A549 (cell line): ENCODE results near the gene VAPB. TPM values are rescaled to one million over a fixed set of nuclear protein-coding genes. Genes with fewer than 3 reads are reported as not detected.

Experiments
- ATAC-seq, 2 experiments: fragments of 200-7000 bp in 1 of 2; fragments of >200 bp in 1 of 2; cut with Nextera tagmentation in 1 of 2; cut with Tn5 transposase in 1 of 2; 3 replicates each; pipeline versions ENCODE4 v1.8.0 to v1.9.1; 2018 to 2020; ENCODE audit warnings: mild to moderate bottlenecking in 1 of 2, moderate library complexity in 1 of 2
- CTCF ChIA-PET: fragments of 300-600 bp; sonication (Branson Sonifier 250); formaldehyde crosslinking; extraction: SDS; loops from one replicate; lab custom pipeline; 2021; ENCODE audit warnings: antibody characterized with exemption, inconsistent platforms; lab: Yijun Ruan, JAX
- POLR2A ChIA-PET: fragments of 350-600 bp; formaldehyde crosslinking; extraction: SDS; loops from one replicate; lab custom pipeline; 2021; ENCODE audit warnings: antibody characterized with exemption, inconsistent platforms; lab: Yijun Ruan, JAX
- DNase-seq, 2 experiments: peaks; one replicate each; pipeline versions ENCODE4 v3.0.0 to v3.0.0-alpha.2; 2011 to 2016; ENCODE audit warnings: low read depth in 1 of 2, low spot score in 1 of 2
- FAIRE-seq: peaks from 2 replicates; lab custom pipeline; 2011; peaks lifted over from hg19 to GRCh38; lab: Jason Lieb, UNC
- H3K27ac ChIP-seq, 2 experiments: fragments of >200 bp; sonication (Bioruptor Twin); formaldehyde crosslinking; 3 replicates each; pipeline ENCODE4 v1.5.1; 2016 to 2017
- H3K4me1 ChIP-seq: fragments of >200 bp; sonication (Bioruptor Twin); formaldehyde crosslinking; 3 replicates; pipeline ENCODE4 v1.6.1; 2016
- H3K4me2 ChIP-seq: fragments of >200 bp; sonication (Bioruptor Twin); formaldehyde crosslinking; 3 replicates; pipeline ENCODE4 v1.6.1; 2016
- H3K4me3 ChIP-seq: fragments of >200 bp; sonication (Bioruptor Twin); formaldehyde crosslinking; 3 replicates; pipeline ENCODE4 v1.5.1; 2016
- H3K9me3 ChIP-seq: fragments of >200 bp; sonication (Bioruptor Twin); formaldehyde crosslinking; 3 replicates; pipeline ENCODE4 v1.6.1; 2016
- ATOH8 ChIP-seq: fragments of 250-450 bp; sonication (Bioruptor Pico); IDR thresholded peaks from 2 replicates; pipeline ENCODE4 v1.5.0; 2020; ENCODE audit warnings: low read depth, mild to moderate bottlenecking, moderate library complexity
- CBX2 ChIP-seq: fragments of 200-600 bp; sonication (generic); IDR thresholded peaks from 2 replicates; pipeline ENCODE4 v1.6.1; 2016; ENCODE audit warnings: low read depth, mild to moderate bottlenecking, borderline replicate concordance
- CEBPB ChIP-seq, 2 experiments: fragments of >200 bp in 1 of 2; sonication (Bioruptor Twin) in 1 of 2; formaldehyde crosslinking in 1 of 2; IDR thresholded peaks; 2 replicates each; pipeline ENCODE4 v1.6.1; 2012 to 2016
- CHD2 ChIP-seq: fragments of 150-350 bp; IDR thresholded peaks from 2 replicates; pipeline ENCODE4 v1.6.1; 2014; ENCODE audit warnings: low read length; ENCODE audit not compliant: partially characterized antibody
- CTCF ChIP-seq: fragments of >200 bp; sonication (Bioruptor Twin); formaldehyde crosslinking; IDR thresholded peaks from 3 replicates; pipeline ENCODE4 v1.5.1; 2016
- EHF ChIP-seq: fragments of 250-450 bp; sonication (Bioruptor Pico); IDR thresholded peaks from 2 replicates; pipeline ENCODE4 v1.5.0; 2020; ENCODE audit warnings: mild to moderate bottlenecking
- FOXS1 ChIP-seq: fragments of 250-450 bp; sonication (Bioruptor Pico); IDR thresholded peaks from 2 replicates; pipeline ENCODE4 v1.5.0; 2020; ENCODE audit warnings: mild to moderate bottlenecking, moderate library complexity
- HOXA7 ChIP-seq: fragments of 250-450 bp; sonication (Bioruptor Pico); IDR thresholded peaks from 2 replicates; pipeline ENCODE4 v1.5.0; 2020; ENCODE audit warnings: mild to moderate bottlenecking, moderate library complexity
- HOXB13 ChIP-seq: fragments of 250-450 bp; sonication (Bioruptor Pico); IDR thresholded peaks from 2 replicates; pipeline ENCODE4 v1.5.0; 2020; ENCODE audit warnings: low read depth, mild to moderate bottlenecking, moderate library complexity
- HOXB5 ChIP-seq: fragments of 250-450 bp; sonication (Bioruptor Pico); IDR thresholded peaks from 2 replicates; pipeline ENCODE4 v1.5.0; 2020; ENCODE audit warnings: mild to moderate bottlenecking, moderate library complexity
- JUN ChIP-seq, 2 experiments: fragments of >200 bp; sonication (Bioruptor Twin); formaldehyde crosslinking; IDR thresholded peaks; 2 replicates in 1 of 2; 3 replicates in 1 of 2; pipeline ENCODE4 v1.6.1; 2016 to 2017
- KDM5A ChIP-seq: fragments of 200-600 bp; sonication (generic); IDR thresholded peaks from 2 replicates; pipeline ENCODE4 v1.6.1; 2016; ENCODE audit warnings: antibody characterized with exemption, mild to moderate bottlenecking
- MAFK ChIP-seq: fragments of 450-650 bp; IDR thresholded peaks from 2 replicates; pipeline ENCODE4 v1.6.1; 2014; ENCODE audit not compliant: partially characterized antibody
- MAX ChIP-seq: IDR thresholded peaks from 2 replicates; pipeline ENCODE4 v1.6.1; 2012
- MAZ ChIP-seq: fragments of 150-350 bp; IDR thresholded peaks from 2 replicates; pipeline ENCODE4 v1.6.1; 2014; ENCODE audit warnings: antibody characterized with exemption, low read depth, low read length, borderline replicate concordance
- MYC ChIP-seq: IDR thresholded peaks from 2 replicates; pipeline ENCODE4 v1.6.1; 2012; ENCODE audit warnings: mild to moderate bottlenecking, inconsistent platforms, low read length, improper control_type of control experiment, borderline replicate concordance
- PBX3 ChIP-seq: IDR thresholded peaks from 2 replicates; pipeline ENCODE4 v1.6.1; 2012
- RARB ChIP-seq: fragments of 250-450 bp; sonication (Bioruptor Pico); IDR thresholded peaks from 2 replicates; pipeline ENCODE4 v1.8.0; 2021; ENCODE audit warnings: mild to moderate bottlenecking, moderate library complexity
- RCOR1 ChIP-seq: fragments of 150-350 bp; IDR thresholded peaks from 2 replicates; pipeline ENCODE4 v1.6.1; 2014; ENCODE audit warnings: antibody characterized with exemption, low read length, low read depth
- RNF2 ChIP-seq: fragments of 200-600 bp; sonication (generic); IDR thresholded peaks from 2 replicates; pipeline ENCODE4 v1.6.1; 2016; ENCODE audit warnings: low read depth, mild to moderate bottlenecking, antibody characterized with exemption, moderate library complexity, borderline replicate concordance
- SMC3 ChIP-seq: fragments of >200 bp; sonication (Bioruptor Twin); formaldehyde crosslinking; IDR thresholded peaks from 3 replicates; pipeline ENCODE4 v1.6.1; 2018; ENCODE audit warnings: inconsistent platforms
- USF2 ChIP-seq: fragments of 450-650 bp; IDR thresholded peaks from 2 replicates; pipeline ENCODE4 v1.6.1; 2014; ENCODE audit warnings: antibody characterized with exemption
- ZC3H11A ChIP-seq: fragments of 450-650 bp; IDR thresholded peaks from 2 replicates; pipeline ENCODE4 v1.6.1; 2014; ENCODE audit warnings: antibody characterized with exemption, mild to moderate bottlenecking
- ZNF302 ChIP-seq: fragments of 250-450 bp; sonication (Bioruptor Pico); IDR thresholded peaks from 2 replicates; pipeline ENCODE4 v1.9.0; 2021; ENCODE audit warnings: inconsistent platforms, mild to moderate bottlenecking, moderate library complexity
- ZSCAN20 ChIP-seq: fragments of 250-450 bp; sonication (Bioruptor Pico); IDR thresholded peaks from 2 replicates; pipeline ENCODE4 v1.8.0; 2022; ENCODE audit warnings: mild to moderate bottlenecking, moderate library complexity
- WGBS: methylation state at CpG from one replicate; pipeline ENCODE4 v1.1.6; 2017; ENCODE audit errors: missing lambda C conversion rate; 5-methylcytosine and 5-hydroxymethylcytosine counted together
- polyA plus RNA-seq, 4 experiments: library from polyadenylated mRNA; depleted of rRNA in 3 of 4; stranded (reverse); fragments of >200 nt; fragmentation: RNase III in 1 of 4; extraction: RNeasy Plus Mini Kit Qiagen cat#74134 plus additional on column Dnase treatment in 1 of 4; gene quantifications; 2 replicates in 3 of 4; 3 replicates in 1 of 4; pipeline ENCODE4 v1.2.3, GENCODE V29; 2011 to 2017

VAPB gene
- polyA plus RNA-seq, 2 of the 4 experiments (the other 2 are of a cell fraction): 43.8 to 44.0 TPM

GRCh38 chr20:58362206-58362516 lies 26.9 kb upstream of the VAPB start:
- POLR2A ChIA-PET: interaction anchor here (1.2 kb wide), 1 partner anchor 27 kb away, joined by 5 read pairs; the partner anchor contains the start of gene VAPB
- H3K27ac ChIP-seq: no peak overlapping the region
- DNase-seq (no peak), FAIRE-seq (no peak), ATAC-seq (no peak)
- CTCF ChIA-PET: interaction anchor here (1.4 to 3.3 kb wide), 4 partner anchors 9 to 289 kb away, joined by 3 to 10 read pairs (median 5); partner anchors contain the start of genes STX16 and VAPB
- H3K4me3 ChIP-seq: no peak overlapping the region
- peak; percentile 51 for TF ChIP-seq MAFK
- no peak for TF ChIP-seq KDM5A
- 94% methylated on average over 1 of the region's 1 CpG for WGBS
- H3K4me1 ChIP-seq: no peaks in the 10 kb centered on the region; the same call in 2 of the 3 replicates
- H3K4me2 ChIP-seq: no peak overlapping the region
- no peaks in the 10 kb centered on the region for H3K9me3 ChIP-seq

- WGBS: 92% methylated on average over 4 of the region's 4 CpGs
- FAIRE-seq (no peak), DNase-seq (no peak), ATAC-seq (no peak)
- Histone ChIP-seq H3K4me3 (no peak overlapping the region), H3K9me3 (no peaks in the 10 kb centered on the region), H3K27ac (no peak overlapping the region), H3K4me1 (no peaks in the 10 kb centered on the region; the same call in 2 of the 3 replicates), H3K4me2 (no peak overlapping the region)
- POLR2A ChIA-PET: interaction anchor here (1.2 kb wide), 1 partner anchor 26 kb away, joined by 5 read pairs; the partner anchor contains the start of gene VAPB
- CTCF ChIA-PET: interaction anchor here (1.5 to 2.2 kb wide), 2 partner anchors 10 to 26 kb away, joined by 3 to 5 read pairs; partner anchors contain the start of gene VAPB
- TF ChIP-seq MAFK (peak; percentile 59), HOXA7 (CRISPR knock-in tag) (no peak)
These were observed 26.1 kb upstream of the VAPB start for GRCh38 chr20:58362970-58363369.

- no peak overlapping the region for H3K27ac ChIP-seq
- H3K4me1 ChIP-seq: no peaks in the 10 kb centered on the region; the same call in 2 of the 3 replicates
- TF ChIP-seq MAZ (no peak), PBX3 (no peak), CEBPB (IDR thresholded peaks at IDR 0.05) (no peak), USF2 (no peak), JUN (IDR thresholded peaks at IDR 0.05) (no peak), MAX (no peak), HOXB13 (CRISPR knock-in tag) (no peak), ATOH8 (CRISPR knock-in tag) (no peak), CHD2 (no peak), CBX2 (no peak), EHF (CRISPR knock-in tag) (no peak), RNF2 (no peak), RARB (CRISPR knock-in tag) (no peak)
- ChIA-PET POLR2A (no interaction called here), CTCF (no interaction called here)
- ATAC-seq (no peak), FAIRE-seq (no peak), DNase-seq (no peak)
- H3K4me2 ChIP-seq: no peak overlapping the region
- H3K9me3 ChIP-seq: no peaks in the 10 kb centered on the region
- no peak overlapping the region for H3K4me3 ChIP-seq
- WGBS: 93% methylated on average over 3 of the region's 3 CpGs
These were observed 22.2 kb upstream of the VAPB start for GRCh38 chr20:58366866-58367265.

GRCh38 chr20:58372806-58373205 lies 16.2 kb upstream of the VAPB start:
- peak in 1 of 2 experiments; percentile 68; a peak in 3 of 6 replicates for ATAC-seq
- Histone ChIP-seq H3K4me1 (peaks cover 11% of the 10 kb centered on the region; the same call in 1 of the 3 replicates), H3K4me2 (peak overlapping the region; percentile 24; the same call in 2 of the 3 replicates), H3K9me3 (no peaks in the 10 kb centered on the region), H3K27ac (no peak overlapping the region), H3K4me3 (no peak overlapping the region)
- POLR2A ChIA-PET: no interaction called here
- WGBS: 46% methylated on average over 9 of the region's 9 CpGs
- FAIRE-seq: no peak
- CTCF ChIA-PET: interaction anchor here (0.7 kb wide), 1 partner anchor 126 kb away, joined by 3 read pairs; no protein-coding TSS in a partner anchor
- TF ChIP-seq CTCF (no peak), MYC (no peak), SMC3 (no peak), HOXB5 (CRISPR knock-in tag) (no peak), ZNF302 (CRISPR knock-in tag) (no peak), CEBPB (IDR thresholded peaks at IDR 0.05) (no peak), FOXS1 (CRISPR knock-in tag) (no peak), ZSCAN20 (CRISPR knock-in tag) (no peak), ZC3H11A (no peak), RCOR1 (no peak)
- TF ChIP-seq, all 56 proteins: peak for 0
- DNase-seq: peak in 1 of 2 experiments; percentile 40
